Measurements from ENCODE around the gene SUPT3H. TPM values are rescaled to one million over a fixed set of nuclear protein-coding genes. Genes with fewer than 3 reads are reported as not detected.

SUPT3H gene
- total and polyA plus RNA-seq, 2 of the 8 experiments (the other 6 are each of a cell fraction or from before 2014, with no cell fraction given), result 18.8 to 23.0 TPM

DNA sequence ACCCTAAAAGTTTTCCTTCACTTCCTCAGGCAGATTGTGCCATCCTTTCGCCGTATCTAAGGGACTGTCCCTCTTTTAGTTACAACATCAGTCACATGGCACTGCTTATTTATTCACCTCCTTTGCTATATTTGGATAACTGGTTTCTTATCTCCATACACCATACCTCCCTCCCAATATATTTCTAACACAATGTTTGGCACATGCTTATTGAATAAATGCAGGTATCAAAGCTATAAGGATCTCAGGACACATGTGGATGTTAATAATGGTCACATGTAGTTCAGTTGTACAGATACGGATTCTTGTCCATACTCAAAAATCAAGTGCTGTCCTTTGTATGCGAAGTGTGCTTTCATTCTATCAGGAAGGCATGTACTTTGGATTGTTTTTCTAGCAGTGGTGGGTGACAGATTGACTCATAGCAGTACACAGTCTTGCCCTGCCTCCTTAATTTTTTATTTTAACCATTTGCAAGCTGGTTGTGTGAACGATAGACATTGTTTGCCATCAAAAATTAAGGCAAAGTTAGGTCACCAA is 456.7 kb downstream of the SUPT3H start:
- FAIRE-seq (no peak), DNase-seq (ENCODE audit: low read depth in 1 of 2, low spot score in 2 of 2) (no peak)
- Histone ChIP-seq H3K79me2 (ENCODE audit: control insufficient read depth in 1 of 2, insufficient read depth in 2 of 2, low read length in 2 of 2) (no peaks in the 10 kb centered on the region), H3K4me2 (ENCODE audit: insufficient read depth in 1 of 2, low read depth in 2 of 2, low read length in 2 of 2) (no peak overlapping the region), H3K27ac (ENCODE audit: low read depth, low read length) (no peak overlapping the region), H3K4me3 (ENCODE audit: extremely low read depth in 1 of 4, insufficient read depth in 2 of 4, low read depth in 3 of 4, low read length in 4 of 4) (no peak overlapping the region), H4K91ac (replicated peaks; ENCODE audit: insufficient read length, low read length) (no peak overlapping the region), H3K9ac (replicated peaks in 1 of 4; ENCODE audit: extremely low read depth in 1 of 4, low read depth in 3 of 4, low read length in 3 of 4) (no peak overlapping the region), H3K23ac (ENCODE audit: insufficient read length) (no peak overlapping the region), H4K8ac (ENCODE audit: extremely low read depth, insufficient read depth, low read length) (no peak overlapping the region), H3K79me1 (ENCODE audit: low read depth, low read length) (no peaks in the 10 kb centered on the region), H3K27me3 (replicated peaks in 1 of 4; ENCODE audit: control insufficient read depth in 3 of 4, extremely low read depth in 1 of 4, insufficient read depth in 3 of 4, low read length in 3 of 4) (no peaks in the 10 kb centered on the region), H3K56ac (replicated peaks; ENCODE audit: insufficient read length, low read depth, low read length) (no peak overlapping the region), H2BK5ac (ENCODE audit: low read depth, low read length) (no peak overlapping the region), H4K20me1 (replicated peaks in 1 of 2; ENCODE audit: control insufficient read depth in 1 of 2, insufficient read depth in 2 of 2, low read length in 2 of 2) (no peaks in the 10 kb centered on the region), H2BK20ac (ENCODE audit: low read length) (no peak overlapping the region), H3K14ac (ENCODE audit: insufficient read length) (no peak overlapping the region), H3K36me3 (ENCODE audit: control insufficient read depth in 2 of 4, insufficient read depth in 4 of 4, low read length in 3 of 4) (no peaks in the 10 kb centered on the region; a peak in 1 of 8 replicates), H2BK120ac (replicated peaks; ENCODE audit: low read depth, low read length) (no peak overlapping the region), H3K4me1 (replicated peaks in 1 of 4; ENCODE audit: control insufficient read depth in 3 of 4, insufficient read depth in 4 of 4, low read length in 3 of 4) (no peaks in the 10 kb centered on the region), H3K23me2 (ENCODE audit: low read depth, low read length) (no peaks in the 10 kb centered on the region), H2BK12ac (ENCODE audit: low read depth, low read length) (no peak overlapping the region), H3K9me3 (ENCODE audit: insufficient read depth in 2 of 2, low read depth in 1 of 2, low read length in 1 of 2) (no peaks in the 10 kb centered on the region), H2AFZ (ENCODE audit: low read length) (no peak overlapping the region), H3K4ac (replicated peaks; ENCODE audit: insufficient read length, low read depth, low read length) (no peak overlapping the region), H2BK15ac (ENCODE audit: low read length) (no peak overlapping the region), H4K5ac (ENCODE audit: insufficient read length, low read depth, low read length) (no peak overlapping the region), H2AK5ac (ENCODE audit: low read depth, low read length) (no peak overlapping the region), H3K18ac (ENCODE audit: extremely low read depth, low read length) (no peak overlapping the region)
- 88% methylated on average over 5 of the region's 5 CpGs; no CpG with 5 or more reads in 1 of the 2 experiments for WGBS, 2 experiments (ENCODE audit: extremely low coverage in 1 of 2, insufficient coverage in 1 of 2, insufficient read length in 1 of 2, insufficient replicate concordance in 2 of 2, low coverage in 1 of 2, low lambda C conversion rate in 2 of 2, missing lambda C conversion rate in 1 of 2)
- no peak for TF ChIP-seq KDM5A (IDR thresholded peaks at IDR 0.05; ENCODE audit: low read length)
- TF ChIP-seq BRCA1 (IDR thresholded peaks at IDR 0.05; ENCODE audit: low read depth, low read length), result no peak
- TF ChIP-seq, protein P1, sequence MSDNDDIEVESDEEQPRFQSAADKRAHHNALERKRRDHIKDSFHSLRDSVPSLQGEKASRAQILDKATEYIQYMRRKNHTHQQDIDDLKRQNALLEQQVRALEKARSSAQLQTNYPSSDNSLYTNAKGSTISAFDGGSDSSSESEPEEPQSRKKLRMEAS (IDR thresholded peaks at IDR 0.05), result no peak
- ChIA-PET CTCF (ENCODE audit: partially characterized antibody) (interaction anchor here (1.9 kb wide), 1 partner anchor 12 kb away, joined by 5 read pairs; no protein-coding TSS in a partner anchor), POLR2A (ENCODE audit: partially characterized antibody) (no interaction called here)
